Astrocyte of the cerebellum (primary cell): ENCODE measurements around the gene MYO1E.
A peak's percentile ranks its signal among the peaks of the same experiment; 100 is the strongest.

Source experiments
- DNase-seq: peaks from one replicate; pipeline ENCODE4 v3.0.0-alpha.2; 2011; ENCODE audit warnings: low read depth
- H3K4me3 ChIP-seq: 2 replicates; pipeline ENCODE4 v1.5.1; 2011; ENCODE audit warnings: mild to moderate bottlenecking, low read depth, low read length, moderate library complexity
- in situ Hi-C: cut with HindIII; loops from 2 replicates; pipeline ENCODE4 v1.10.0; 2017; ENCODE audit warnings: low sequenced_read_pairs
- TF ChIP-seq, protein P1 (sequence below): IDR thresholded peaks from 2 replicates; pipeline ENCODE4 v1.5.1; 2012; ENCODE audit warnings: low read length, low read depth, moderate library complexity, mild to moderate bottlenecking; ENCODE audit errors: missing control alignments

The MYO1E gene

DNA sequence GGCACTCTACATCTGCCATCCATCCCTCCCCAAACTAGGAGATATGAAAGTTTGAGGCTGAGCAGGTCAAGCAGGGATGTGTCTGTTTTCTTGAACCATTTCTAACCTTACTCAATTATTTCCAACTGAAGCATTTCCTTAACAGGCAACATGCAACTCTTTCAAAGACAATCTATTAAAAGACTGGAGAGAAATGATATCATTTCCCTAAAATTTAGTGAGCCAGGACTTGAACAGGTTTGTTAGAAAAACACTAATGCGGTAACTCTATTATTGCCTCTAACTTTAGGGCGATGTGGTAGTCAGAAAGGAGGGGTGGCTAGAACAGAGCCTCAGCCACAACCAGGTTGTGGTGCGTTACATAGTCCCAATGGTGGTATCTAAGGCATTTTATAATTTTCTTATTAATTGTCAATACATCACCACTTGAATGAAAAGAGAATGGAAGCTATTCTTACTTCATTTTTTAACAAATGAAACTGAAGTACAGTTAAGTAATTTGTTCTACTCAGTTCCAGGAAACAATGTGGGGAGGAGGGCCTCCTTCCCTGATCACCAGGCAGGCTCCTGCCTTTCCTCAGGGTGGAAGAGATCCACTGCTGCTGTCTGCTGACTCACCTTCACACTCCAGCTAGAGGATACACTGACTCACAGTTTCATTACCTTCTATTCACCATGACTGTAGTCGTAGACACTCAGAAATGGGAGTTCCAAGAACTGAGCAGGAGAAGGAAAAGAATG lies 22.8 kb downstream of the MYO1E start:
- TF ChIP-seq, protein P1, sequence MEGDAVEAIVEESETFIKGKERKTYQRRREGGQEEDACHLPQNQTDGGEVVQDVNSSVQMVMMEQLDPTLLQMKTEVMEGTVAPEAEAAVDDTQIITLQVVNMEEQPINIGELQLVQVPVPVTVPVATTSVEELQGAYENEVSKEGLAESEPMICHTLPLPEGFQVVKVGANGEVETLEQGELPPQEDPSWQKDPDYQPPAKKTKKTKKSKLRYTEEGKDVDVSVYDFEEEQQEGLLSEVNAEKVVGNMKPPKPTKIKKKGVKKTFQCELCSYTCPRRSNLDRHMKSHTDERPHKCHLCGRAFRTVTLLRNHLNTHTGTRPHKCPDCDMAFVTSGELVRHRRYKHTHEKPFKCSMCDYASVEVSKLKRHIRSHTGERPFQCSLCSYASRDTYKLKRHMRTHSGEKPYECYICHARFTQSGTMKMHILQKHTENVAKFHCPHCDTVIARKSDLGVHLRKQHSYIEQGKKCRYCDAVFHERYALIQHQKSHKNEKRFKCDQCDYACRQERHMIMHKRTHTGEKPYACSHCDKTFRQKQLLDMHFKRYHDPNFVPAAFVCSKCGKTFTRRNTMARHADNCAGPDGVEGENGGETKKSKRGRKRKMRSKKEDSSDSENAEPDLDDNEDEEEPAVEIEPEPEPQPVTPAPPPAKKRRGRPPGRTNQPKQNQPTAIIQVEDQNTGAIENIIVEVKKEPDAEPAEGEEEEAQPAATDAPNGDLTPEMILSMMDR, result no peak
- in situ Hi-C loops, result no loop called here
- DNase-seq, result peak; percentile 74
- H3K4me3 ChIP-seq, result no peak overlapping the region

DNA sequence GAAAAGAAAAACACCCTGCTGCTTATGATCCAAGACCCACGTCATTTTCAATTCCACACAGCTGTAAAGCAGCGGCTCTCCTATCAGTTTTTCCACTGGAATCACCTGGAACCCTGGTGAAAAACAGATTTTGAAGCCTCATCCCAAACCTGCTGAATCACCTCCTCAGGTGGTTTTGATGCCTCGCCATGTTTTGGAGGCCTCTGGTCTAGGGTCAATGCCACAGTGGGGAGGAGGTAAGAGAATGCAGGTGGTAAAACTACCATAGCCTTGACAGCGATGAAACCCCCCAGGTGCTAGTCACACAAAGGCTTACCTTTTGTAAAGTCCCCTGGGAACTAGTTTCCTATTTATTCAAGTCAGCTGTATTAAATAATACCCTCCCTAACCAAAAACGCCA lies 24.8 kb downstream of the MYO1E start:
- no peak for DNase-seq
- TF ChIP-seq, protein P1, result no peak
- no peak overlapping the region for H3K4me3 ChIP-seq
- in situ Hi-C loops, result no loop called here

DNA sequence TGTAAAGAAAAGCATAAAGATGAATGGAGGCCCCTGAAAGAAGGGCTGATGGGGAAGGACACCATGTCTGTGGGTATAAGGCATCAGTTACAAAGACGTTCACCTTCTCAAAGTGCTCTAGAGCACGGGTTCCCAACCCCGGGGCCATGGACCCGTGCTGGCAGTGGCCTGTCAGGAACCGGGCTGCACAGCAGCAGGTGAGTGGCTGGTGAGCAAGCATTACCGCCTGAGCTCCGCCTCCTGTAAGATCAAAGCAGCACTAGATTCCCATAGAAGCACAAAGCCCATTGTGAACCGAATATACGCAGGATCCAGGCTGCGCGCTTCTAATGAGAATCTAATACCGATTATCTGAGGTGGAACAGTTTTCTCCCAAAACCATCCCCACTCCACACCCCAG lies 25.7 kb downstream of the MYO1E start:
- DNase-seq, result no peak
- H3K4me3 ChIP-seq, result no peak overlapping the region
- in situ Hi-C loops, result no loop called here
- TF ChIP-seq, protein P1, result no peak

DNA sequence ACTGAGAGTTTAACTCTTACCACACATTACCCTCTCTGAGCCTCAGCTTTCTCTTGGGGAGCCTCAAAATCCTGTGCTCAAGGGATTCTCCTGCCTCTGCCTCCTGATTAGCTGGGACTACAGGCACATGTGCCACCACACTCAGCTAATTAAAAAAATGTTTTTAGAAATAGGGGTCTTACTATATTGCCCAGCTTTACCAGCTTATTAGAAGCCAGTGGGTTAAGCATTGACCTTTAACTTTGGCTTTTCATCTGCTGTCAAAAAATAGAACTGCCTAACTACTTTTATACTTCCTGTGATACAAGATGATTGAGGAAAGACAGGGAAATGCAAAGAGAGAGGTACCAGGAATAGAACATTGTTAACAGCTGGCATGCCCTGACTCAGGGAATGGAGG lies 27.3 kb downstream of the MYO1E start:
- in situ Hi-C loops, result no loop called here
- H3K4me3 ChIP-seq, result no peak overlapping the region
- DNase-seq, result no peak
- TF ChIP-seq, protein P1, result no peak

DNA sequence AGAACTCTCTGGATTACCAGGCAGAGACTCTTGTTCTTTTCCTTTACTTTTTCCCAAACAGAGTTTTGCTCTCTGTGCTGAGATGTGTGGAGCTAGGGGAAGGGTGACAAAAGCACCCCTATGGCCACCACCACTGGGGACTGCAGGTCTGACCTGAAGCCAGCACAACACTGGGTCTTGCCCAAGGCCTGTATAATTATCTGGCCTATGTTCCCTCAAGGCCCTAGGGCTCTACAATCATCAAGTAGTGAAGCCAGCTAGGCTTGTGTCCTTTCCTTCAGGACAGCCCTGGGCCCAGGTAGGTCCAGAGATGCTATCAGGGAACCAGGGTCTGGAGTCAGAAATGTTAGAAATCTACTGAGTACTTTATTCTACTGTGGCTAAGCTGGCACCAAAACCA lies 28.4 kb downstream of the MYO1E start:
- no peak for DNase-seq
- in situ Hi-C loops, result no loop called here

DNA sequence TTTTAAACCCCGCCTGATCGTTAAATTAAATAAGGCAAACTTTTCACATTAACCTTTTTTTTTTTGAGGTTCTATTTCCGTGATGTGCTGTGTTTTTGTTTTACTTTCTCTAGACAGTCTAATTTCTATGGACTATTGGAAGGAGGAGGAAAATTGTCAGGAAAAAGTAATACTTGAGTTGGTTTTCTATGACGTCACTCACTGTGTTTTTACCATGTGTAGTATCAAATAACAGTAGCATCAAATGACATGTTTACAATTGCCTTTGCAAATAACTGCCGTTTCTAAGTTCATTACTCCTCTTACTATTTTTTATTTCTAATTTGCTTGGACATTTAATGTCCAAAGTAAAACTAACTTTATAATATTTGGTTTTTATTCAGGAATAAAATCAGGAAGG lies 32.3 kb downstream of the MYO1E start:
- TF ChIP-seq, protein P1, result no peak
- in situ Hi-C loops, result no loop called here
- H3K4me3 ChIP-seq, result no peak overlapping the region
- no peak for DNase-seq

More for the DNA sequence above, 28.4 kb downstream of the MYO1E start:
- TF ChIP-seq, protein P1, result no peak
- H3K4me3 ChIP-seq, result no peak overlapping the region
